ENCODE results near the gene AK3. TPM values are rescaled to one million over a fixed set of nuclear protein-coding genes. Genes with fewer than 3 reads are reported as not detected.

AK3 gene
- total and polyA plus RNA-seq, 9 of the 15 experiments (the other 6 are each of a cell fraction or from before 2014, with no cell fraction given): 12.2 to 78.6 (median 41.8) TPM

- TF ChIP-seq ZBTB5 (IDR thresholded peaks at IDR 0.05) (no peak), SIX5 (IDR thresholded peaks at IDR 0.05; ENCODE audit: borderline replicate concordance in 1 of 2, insufficient read depth in 1 of 2, low read depth in 1 of 2, low read length in 2 of 2) (no peak), ESRRB (CRISPR knock-in tag; IDR thresholded peaks at IDR 0.05; ENCODE audit: borderline replicate concordance) (no peak), BCOR (IDR thresholded peaks at IDR 0.05) (no peak), ZNF316 (IDR thresholded peaks at IDR 0.05) (0 out of 2 replicates have a peak, but pooled peaks have one; percentile 16), MTA3 (IDR thresholded peaks at IDR 0.05; ENCODE audit: borderline replicate concordance) (no peak), HMGN3 (IDR thresholded peaks at IDR 0.05; ENCODE audit: borderline replicate concordance, extremely low read depth, insufficient read length, low read depth, low read length) (no peak), THAP12 (CRISPR knock-in tag; IDR thresholded peaks at IDR 0.05) (no peak), MXI1 (IDR thresholded peaks at IDR 0.05; ENCODE audit: low read depth, low read length) (no peak), KDM4B (IDR thresholded peaks at IDR 0.05; ENCODE audit: borderline replicate concordance in 2 of 2, low read depth in 1 of 2) (no peak), ZNF57 (CRISPR knock-in tag; IDR thresholded peaks at IDR 0.05) (no peak), ZNF175 (CRISPR knock-in tag; IDR thresholded peaks at IDR 0.05; ENCODE audit: low read depth) (no peak), ZNF444 (CRISPR knock-in tag; IDR thresholded peaks at IDR 0.05) (no peak), CEBPB (tag; IDR thresholded peaks at IDR 0.05) (peak; percentile 91), SAFB2 (IDR thresholded peaks at IDR 0.05; ENCODE audit: borderline replicate concordance, low read depth, low read length, severe bottlenecking) (no peak), PML (IDR thresholded peaks at IDR 0.05; ENCODE audit: low read length) (no peak), SAFB (IDR thresholded peaks at IDR 0.05; ENCODE audit: borderline replicate concordance, low read depth, low read length) (no peak), SRSF3 (IDR thresholded peaks at IDR 0.05; ENCODE audit: insufficient read depth, low read length) (no peak), MED1 (CRISPR knock-in tag; IDR thresholded peaks at IDR 0.05; ENCODE audit: borderline replicate concordance) (no peak), ZNF780A (CRISPR knock-in tag; IDR thresholded peaks at IDR 0.05) (no peak), TBL1XR1 (IDR thresholded peaks at IDR 0.05; ENCODE audit: low read length in 2 of 2) (no peak)
Observed at GRCh38 chr9:4700091-4700490, 40.9 kb downstream of the AK3 start (continued).

Measured in K562 (cell line).